GM10248 (cell line): Measurements from ENCODE around the gene NGEF.
"Not testable (repeated sequence)": the region's sequence is repeated elsewhere in the genome, so short reads cannot be mapped to it uniquely, and the experiment has no call there.

Source experiments
- CTCF ChIA-PET: fragments of 300-600 bp; sonication (Branson Sonifier 250); formaldehyde crosslinking; extraction: SDS; loops from one replicate; lab custom pipeline; 2021; ENCODE audit warnings: antibody characterized with exemption; lab: Yijun Ruan, JAX
- POLR2A ChIA-PET: fragments of 350-650 bp; sonication (Branson Sonifier 250); formaldehyde crosslinking; extraction: SDS; loops from one replicate; lab custom pipeline; 2020; ENCODE audit warnings: antibody characterized with exemption; lab: Yijun Ruan, JAX
- DNase-seq: peaks from one replicate; pipeline ENCODE4 v3.0.0; 2012; ENCODE audit errors: extremely low spot score
- CTCF ChIP-seq: IDR thresholded peaks from 2 replicates; pipeline ENCODE4 v1.5.1; 2012; ENCODE audit warnings: mild to moderate bottlenecking, low read depth; ENCODE audit errors: extremely low read depth, missing control alignments, control extremely low read depth

Gene NGEF

GRCh38 chr2:233025706-233026105, 12.7 kb upstream of the NGEF start:
- ChIA-PET POLR2A (no interaction called here), CTCF (interaction anchor here (1.3 to 1.8 kb wide), 2 partner anchors 14 to 172 kb away, joined by 3 to 4 read pairs; no protein-coding TSS in a partner anchor)
- TF ChIP-seq CTCF, result no peak
- DNase-seq, result no peak

GRCh38 chr2:233023761-233024410, 10.8 kb upstream of the NGEF start:
- ChIA-PET POLR2A (no interaction called here), CTCF (interaction anchor here (1.4 to 1.5 kb wide), 2 partner anchors 9 to 30 kb away, joined by 3 to 7 read pairs; no protein-coding TSS in a partner anchor)
- TF ChIP-seq CTCF, result no peak
- DNase-seq, result no peak

- CTCF ChIA-PET, result interaction anchor here (1.5 kb wide), 1 partner anchor 10 kb away, joined by 3 read pairs; no protein-coding TSS in a partner anchor
- POLR2A ChIA-PET, result no interaction called here
- no peak for DNase-seq
- TF ChIP-seq CTCF, result no peak
These were observed 10.1 kb upstream of the NGEF start for GRCh38 chr2:233023007-233023760.

DNA sequence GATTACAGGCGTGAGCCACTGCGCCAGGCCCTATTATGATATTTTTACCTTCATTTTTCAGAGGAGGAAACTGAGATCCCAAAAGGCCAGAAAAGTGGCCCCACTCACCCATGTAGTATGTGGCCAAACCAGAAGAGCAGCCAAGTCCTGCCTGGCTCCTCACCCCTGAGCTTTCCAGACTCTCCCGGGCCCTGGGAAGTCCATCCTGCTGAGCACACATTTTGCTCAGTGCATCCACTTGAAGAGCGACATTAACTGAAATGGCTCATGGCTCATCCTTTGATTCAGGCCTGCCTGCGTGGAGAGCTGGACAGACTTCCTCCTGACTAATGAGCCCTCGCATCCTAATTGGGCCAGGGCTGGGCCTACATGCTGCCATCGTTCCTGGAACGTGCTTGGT, 9.5 kb upstream of the NGEF start:
- no peak for DNase-seq

GRCh38 chr2:233021771-233022170, 8.7 kb upstream of the NGEF start:
- ChIA-PET POLR2A (no interaction called here), CTCF (interaction anchor here (0.9 to 2.1 kb wide), 3 partner anchors 9 to 33 kb away, joined by 4 to 5 read pairs (median 4); no protein-coding TSS in a partner anchor)
- TF ChIP-seq CTCF, result no peak

More for the DNA sequence above, 9.5 kb upstream of the NGEF start:
- POLR2A ChIA-PET, result no interaction called here
- TF ChIP-seq CTCF, result no peak
- CTCF ChIA-PET, result no interaction called here

GRCh38 chr2:233020454-233020853, 7.4 kb upstream of the NGEF start:
- POLR2A ChIA-PET, result no interaction called here
- DNase-seq, result no peak
- CTCF ChIA-PET, result interaction anchor here (1.4 to 2.1 kb wide), 2 partner anchors 11 to 34 kb away, joined by 4 to 5 read pairs; no protein-coding TSS in a partner anchor
- TF ChIP-seq CTCF, result no peak

More at GRCh38 chr2:233021771-233022170, 8.7 kb upstream of the NGEF start:
- no peak for DNase-seq

DNA sequence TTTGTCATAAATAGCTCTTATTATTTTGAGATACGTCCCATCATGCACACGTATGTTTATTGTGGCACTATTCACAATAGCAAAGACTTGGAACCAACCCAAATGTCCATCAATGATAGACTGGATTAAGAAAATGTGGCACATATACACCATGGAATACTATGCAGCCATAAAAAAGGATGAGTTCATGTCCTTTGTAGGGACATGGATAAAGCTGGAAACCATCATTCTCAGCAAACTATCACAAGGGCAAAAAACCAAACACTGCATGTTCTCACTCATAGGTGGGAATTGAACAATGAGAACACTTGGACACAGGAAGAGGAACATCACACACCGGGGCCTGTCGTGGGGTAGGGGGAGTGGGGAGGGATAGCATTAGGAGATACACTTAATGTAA, 6.6 kb upstream of the NGEF start:
- CTCF ChIA-PET, result interaction anchor here (0.9 kb wide), 1 partner anchor 34 kb away, joined by 4 read pairs; no protein-coding TSS in a partner anchor
- POLR2A ChIA-PET, result not testable (repeated sequence)

More for the DNA sequence above, 6.6 kb upstream of the NGEF start:
- not testable (repeated sequence) for DNase-seq
